IPS-18c (cell line): ENCODE results near the gene TFCP2L1.
"Not testable (repeated sequence)": the region's sequence is repeated elsewhere in the genome, so short reads cannot be mapped to it uniquely, and the experiment has no call there.

Experiments
- H3K4me3 ChIP-seq: 2 replicates; pipeline ENCODE4 v1.7.0; 2013; ENCODE audit warnings: low read depth, mild to moderate bottlenecking, low read length, moderate library complexity; ENCODE audit not compliant: insufficient read depth
- H3K9me3 ChIP-seq: one replicate; pipeline ENCODE4 v1.6.1; 2013; ENCODE audit warnings: mild to moderate bottlenecking, low read length, moderate library complexity; ENCODE audit not compliant: control insufficient read depth, insufficient read depth

TFCP2L1 gene, protein sequence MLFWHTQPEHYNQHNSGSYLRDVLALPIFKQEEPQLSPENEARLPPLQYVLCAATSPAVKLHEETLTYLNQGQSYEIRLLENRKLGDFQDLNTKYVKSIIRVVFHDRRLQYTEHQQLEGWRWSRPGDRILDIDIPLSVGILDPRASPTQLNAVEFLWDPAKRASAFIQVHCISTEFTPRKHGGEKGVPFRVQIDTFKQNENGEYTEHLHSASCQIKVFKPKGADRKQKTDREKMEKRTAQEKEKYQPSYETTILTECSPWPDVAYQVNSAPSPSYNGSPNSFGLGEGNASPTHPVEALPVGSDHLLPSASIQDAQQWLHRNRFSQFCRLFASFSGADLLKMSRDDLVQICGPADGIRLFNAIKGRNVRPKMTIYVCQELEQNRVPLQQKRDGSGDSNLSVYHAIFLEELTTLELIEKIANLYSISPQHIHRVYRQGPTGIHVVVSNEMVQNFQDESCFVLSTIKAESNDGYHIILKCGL

DNA sequence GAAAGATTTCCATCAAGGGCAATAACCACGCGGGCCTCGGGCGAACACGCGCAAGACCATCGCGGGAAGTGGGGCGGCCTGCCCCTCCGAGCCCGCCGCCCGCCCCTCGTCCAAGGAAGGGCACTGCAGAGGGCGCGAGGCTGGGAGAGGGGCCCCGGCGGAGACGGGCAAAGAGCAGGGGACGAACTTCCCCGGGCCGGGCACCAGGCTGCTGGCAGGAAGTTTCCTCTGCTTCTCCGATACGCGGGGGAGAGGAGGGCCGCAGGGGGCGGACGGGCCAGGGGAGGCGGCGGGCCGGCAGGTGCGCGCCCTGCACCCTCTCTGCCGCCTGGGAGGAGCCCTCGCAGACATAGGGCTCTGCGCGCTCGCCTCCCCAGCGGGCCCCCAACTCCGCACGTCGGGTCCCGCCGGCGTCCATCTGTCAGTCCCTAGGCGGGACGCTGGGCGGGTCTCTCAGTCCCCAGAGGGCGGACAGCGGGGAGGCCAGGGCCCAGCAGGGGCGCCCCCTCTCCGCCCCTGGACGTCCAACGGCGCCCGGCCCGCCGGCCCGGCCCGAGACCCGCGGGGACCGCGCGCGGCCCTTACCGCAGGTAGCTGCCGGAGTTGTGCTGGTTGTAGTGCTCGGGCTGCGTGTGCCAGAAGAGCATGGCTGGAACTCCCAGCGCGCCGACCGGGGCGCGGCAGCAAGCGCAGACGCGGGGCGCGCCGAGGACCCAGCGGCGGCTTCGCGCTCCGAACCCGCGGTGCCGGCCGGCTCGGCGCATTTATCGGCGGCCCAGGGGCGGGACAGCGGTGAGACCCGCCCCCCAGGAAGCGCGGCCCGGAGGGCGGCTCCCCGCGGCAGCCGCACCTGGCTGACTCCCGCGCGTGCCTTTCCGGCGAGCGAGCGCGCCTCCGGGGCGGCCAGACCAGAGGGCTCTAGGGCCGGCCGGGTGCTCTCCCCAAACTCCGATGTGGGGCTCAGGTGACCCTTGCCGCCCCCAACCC, at the start of gene TFCP2L1:
Gene TFCP2L1 (minus strand): TSS at position 740 of the 987 bp plus-strand sequence. CDS start 93 bp downstream, at position 647.
- Histone ChIP-seq H3K4me3 (peak within 1 kb of the TSS; percentile 69), H3K9me3 (no peaks in the 10 kb centered on the region)

- no peaks in the 10 kb centered on the region for H3K9me3 ChIP-seq
- no peak overlapping the region for H3K4me3 ChIP-seq
Measured at GRCh38 chr2:121333834-121334558, 49.0 kb upstream of the TFCP2L1 start.

DNA sequence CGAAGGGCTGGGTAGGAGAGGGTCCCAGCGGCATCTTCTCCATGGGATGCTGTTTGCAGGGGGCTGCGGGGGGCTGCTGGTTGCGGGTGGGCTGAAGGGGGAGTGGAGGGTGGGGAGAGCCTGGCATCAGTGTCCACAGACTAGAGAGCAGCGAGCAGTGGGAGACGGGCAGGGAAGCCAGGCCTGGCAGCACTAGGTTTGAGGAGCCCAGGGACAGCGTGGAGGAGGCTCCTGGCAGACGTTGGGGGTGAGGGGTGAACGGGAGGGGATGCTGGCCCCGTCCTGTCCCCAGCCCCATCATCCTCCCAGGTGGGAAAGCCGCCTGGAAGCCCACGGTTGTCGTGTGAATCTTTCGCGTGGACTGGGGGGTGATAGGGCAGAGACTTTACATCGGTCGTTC, 48.2 kb upstream of the TFCP2L1 start:
- no peaks in the 10 kb centered on the region for H3K9me3 ChIP-seq
- no peak overlapping the region for H3K4me3 ChIP-seq

DNA sequence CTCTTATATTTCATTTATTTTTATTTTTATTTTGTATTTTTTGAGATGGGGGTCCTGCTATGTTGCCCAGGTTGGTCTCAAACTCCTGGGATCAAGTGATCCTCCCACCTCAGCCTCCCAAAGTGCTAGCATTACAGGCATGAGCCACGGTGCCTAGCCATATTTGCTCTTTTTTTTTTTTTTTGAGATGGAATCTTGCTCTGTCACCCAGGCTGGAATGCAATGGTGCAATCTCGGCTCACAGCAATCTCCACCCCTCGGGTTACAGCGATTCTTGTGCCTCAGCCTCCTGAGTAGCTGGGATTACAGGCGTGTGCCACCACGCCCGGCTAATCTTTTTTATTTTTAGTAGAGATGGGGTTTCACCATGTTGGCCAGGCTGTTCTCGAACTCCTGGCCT, 46.3 kb upstream of the TFCP2L1 start:
- H3K4me3 ChIP-seq, H3K9me3 ChIP-seq: not testable (repeated sequence)

- H3K9me3 ChIP-seq: no peaks in the 10 kb centered on the region
- H3K4me3 ChIP-seq: no peak overlapping the region
Measured at GRCh38 chr2:121330921-121331320, 45.9 kb upstream of the TFCP2L1 start.

GRCh38 chr2:121329786-121330185, 44.8 kb upstream of the TFCP2L1 start:
- no peaks in the 10 kb centered on the region for H3K9me3 ChIP-seq
- H3K4me3 ChIP-seq: no peak overlapping the region

GRCh38 chr2:121326628-121327027, 41.6 kb upstream of the TFCP2L1 start:
- Histone ChIP-seq H3K9me3 (no peaks in the 10 kb centered on the region), H3K4me3 (no peak overlapping the region)

DNA sequence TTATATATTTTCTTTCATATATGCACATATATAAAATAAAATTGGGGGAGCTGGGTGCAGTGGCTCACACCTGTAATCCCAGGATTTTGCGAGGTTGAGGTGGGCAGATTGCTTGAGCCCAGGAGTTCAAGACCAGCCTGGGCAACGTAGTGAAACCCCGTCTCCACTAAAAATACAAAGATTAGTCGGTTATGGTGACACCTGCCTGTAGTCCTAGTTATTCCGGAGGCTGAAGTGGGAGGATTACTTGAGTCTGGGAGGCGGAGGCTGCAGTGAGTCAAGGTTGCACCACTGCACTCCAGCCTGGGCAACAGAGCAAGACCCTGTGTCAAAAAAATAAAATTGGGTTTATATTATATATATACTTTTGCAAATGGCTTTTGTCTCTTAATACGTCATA, 39.6 kb upstream of the TFCP2L1 start:
- no peak overlapping the region for H3K4me3 ChIP-seq
- no peaks in the 10 kb centered on the region for H3K9me3 ChIP-seq

DNA sequence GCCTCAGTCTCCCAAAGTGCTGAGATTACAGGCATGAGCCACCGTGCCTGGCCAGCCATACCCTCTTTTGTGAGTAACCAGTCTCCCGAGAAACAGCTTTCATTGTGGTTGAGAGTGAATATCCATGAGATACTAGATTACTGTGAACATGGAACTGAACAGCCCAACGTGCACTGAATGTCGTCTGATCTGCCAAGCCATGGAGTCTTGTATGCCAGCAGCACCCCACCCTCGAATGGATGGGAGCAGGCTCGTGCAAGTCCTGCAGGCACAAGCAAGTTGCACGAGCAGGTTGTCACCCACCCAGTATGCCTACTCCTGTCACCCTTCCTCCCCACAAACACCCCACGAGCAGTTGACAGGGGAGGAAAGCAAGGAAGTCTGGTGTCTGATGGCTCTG, 36.5 kb upstream of the TFCP2L1 start:
- no peak overlapping the region for H3K4me3 ChIP-seq
- no peaks in the 10 kb centered on the region for H3K9me3 ChIP-seq

GRCh38 chr2:121319941-121320340, 34.9 kb upstream of the TFCP2L1 start:
- H3K9me3 ChIP-seq: no peaks in the 10 kb centered on the region
- H3K4me3 ChIP-seq: no peak overlapping the region

DNA sequence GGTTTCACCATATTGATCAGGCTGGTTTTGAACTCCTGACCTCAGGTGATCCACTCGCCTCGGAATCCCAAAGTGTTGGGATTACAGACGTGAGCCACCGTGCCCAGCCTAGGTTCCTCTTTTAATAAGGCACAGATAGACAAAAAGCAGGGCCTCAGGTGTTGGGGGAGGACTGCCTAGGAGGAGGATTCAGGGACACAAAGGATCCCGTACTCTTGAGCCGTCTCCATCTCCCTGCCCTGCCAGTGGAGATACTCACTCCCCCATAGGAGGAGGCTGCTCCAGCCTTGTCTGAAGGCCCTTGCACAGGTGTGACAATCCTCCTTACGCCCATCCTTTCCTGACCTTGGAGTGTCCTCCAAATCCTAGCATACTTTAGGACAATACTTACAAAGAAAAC, 32.0 kb upstream of the TFCP2L1 start:
- Histone ChIP-seq H3K4me3 (no peak overlapping the region), H3K9me3 (peaks cover 2% of the 10 kb centered on the region)

DNA sequence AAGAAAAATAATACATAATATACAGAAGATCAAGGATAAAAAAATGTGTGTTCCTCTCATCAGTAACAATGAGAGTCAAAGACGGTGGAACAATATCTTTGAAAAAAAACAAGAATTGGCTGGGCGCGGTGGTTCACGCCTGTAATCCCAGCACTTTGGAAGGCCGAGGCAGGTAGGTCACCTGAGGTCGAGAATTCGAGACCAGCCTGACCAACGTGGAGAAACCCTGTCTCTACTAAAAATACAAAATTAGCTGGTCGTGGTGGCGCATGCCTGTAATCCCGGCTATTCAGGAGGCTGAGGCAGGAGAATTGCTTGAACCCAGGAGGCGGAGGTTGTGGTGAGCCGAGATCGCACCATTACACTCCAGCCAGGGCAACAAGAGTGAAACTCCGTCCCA, 28.7 kb upstream of the TFCP2L1 start:
- H3K9me3 ChIP-seq, H3K4me3 ChIP-seq: not testable (repeated sequence)

DNA sequence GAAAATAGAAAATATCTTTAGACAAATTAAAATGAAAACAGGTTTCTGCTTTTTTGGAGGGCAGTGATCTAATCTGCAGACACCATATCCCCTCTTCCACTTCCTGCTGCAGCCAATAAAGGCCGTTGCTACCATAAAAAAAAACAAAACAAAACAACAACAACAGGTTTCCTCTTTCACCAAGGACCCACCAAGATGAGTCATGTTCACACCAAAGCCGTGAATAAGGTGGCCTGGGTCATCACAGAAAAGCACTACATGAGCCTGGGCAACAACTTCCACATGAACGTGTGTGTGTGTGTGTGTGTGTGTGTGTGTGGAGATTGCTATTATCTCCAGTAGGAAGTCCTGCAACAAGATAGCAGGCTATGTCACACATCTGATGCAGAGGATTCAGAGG, 24.8 kb upstream of the TFCP2L1 start:
- Histone ChIP-seq H3K9me3 (peaks cover 2% of the 10 kb centered on the region), H3K4me3 (no peak overlapping the region)

DNA sequence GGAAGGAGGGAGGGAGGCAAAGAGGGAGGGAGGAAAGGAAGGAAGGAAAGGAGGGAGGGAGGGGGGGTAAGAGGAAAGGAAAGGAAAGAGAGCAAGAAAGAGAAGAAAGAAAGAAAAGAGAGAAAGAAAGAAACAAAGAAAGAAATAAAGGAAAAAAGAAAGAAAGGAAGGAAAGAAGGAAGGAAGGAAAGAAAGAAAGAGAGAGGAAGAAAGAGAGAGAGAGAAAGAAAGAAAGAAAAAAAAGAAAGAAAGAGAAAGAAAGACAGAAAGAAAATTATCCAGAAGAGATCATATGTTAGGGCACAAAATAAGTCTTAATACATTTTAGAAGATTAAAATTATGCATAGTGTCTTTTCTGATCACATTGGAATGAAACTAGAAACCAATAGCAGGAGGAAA, 24.3 kb upstream of the TFCP2L1 start:
- H3K9me3 ChIP-seq: peaks cover 2% of the 10 kb centered on the region
- H3K4me3 ChIP-seq: no peak overlapping the region

GRCh38 chr2:121307048-121307447, 22.0 kb upstream of the TFCP2L1 start:
- Histone ChIP-seq H3K4me3 (no peak overlapping the region), H3K9me3 (no peaks in the 10 kb centered on the region)

DNA sequence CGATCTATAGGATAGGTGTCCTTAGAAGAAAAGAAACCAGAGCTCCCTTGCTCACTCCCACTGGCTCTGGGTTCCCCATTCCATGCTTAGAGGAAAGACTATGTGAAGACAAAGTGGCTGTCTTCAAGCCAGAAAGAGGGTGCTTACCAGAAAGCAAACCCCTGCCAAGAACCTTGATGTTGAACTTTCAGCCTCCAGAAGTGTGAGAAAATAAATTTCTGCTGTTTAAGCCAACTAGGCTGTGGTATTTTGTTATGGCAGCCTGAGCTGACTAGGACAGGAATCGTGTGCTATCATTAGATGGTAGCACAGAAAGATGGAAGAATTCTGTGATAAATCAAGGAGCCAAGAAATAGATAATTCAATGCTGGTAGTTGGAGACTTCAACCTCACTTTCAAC, 19.9 kb upstream of the TFCP2L1 start:
- Histone ChIP-seq H3K4me3 (no peak overlapping the region), H3K9me3 (no peaks in the 10 kb centered on the region)

DNA sequence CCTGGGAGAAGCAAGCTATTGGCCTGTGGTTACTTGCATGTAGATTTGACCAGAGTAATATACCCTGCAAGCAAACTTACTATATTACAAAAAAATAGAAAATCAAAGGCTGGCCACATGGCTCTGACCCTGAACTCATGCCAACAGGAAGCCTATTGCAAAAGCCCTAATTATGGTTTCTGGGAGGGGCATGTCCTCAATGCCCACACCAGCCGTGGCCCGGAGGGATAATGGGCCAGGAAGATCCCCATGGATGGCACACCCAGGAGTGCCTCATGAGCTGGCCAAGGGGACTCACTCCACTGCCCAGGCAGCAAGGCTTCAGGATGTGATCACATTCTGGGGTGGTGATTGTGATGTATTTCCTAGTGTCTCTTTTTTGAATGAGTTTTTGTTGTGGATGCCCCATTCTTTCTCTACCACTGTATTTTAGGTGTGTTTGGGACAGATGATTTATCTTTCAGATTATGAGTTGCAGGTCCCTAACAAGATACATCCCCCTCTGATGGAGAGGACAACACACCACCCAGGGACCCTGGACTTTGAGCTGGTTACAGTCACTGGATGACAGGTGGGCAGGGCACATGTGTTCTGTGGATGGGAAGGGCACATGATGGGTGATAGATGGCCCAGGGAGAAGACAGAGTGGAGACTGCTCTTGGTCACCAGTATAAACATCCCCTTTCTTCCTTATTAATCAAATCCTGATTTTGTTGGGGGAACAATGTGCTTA, 18.7 kb upstream of the TFCP2L1 start:
- Histone ChIP-seq H3K4me3 (no peak overlapping the region), H3K9me3 (no peaks in the 10 kb centered on the region)
